Activated CD8-positive, alpha-beta memory T cell treated with anti-CD3 and anti-CD28 coated beads for 36 hours (primary cell): ENCODE results near the gene GNG3. TPM values are rescaled to one million over a fixed set of nuclear protein-coding genes. Genes with fewer than 3 reads are reported as not detected.
"Not testable (repeated sequence)": the region's sequence is repeated elsewhere in the genome, so short reads cannot be mapped to it uniquely, and the experiment has no call there.

ENCODE experiments used
- CTCF ChIA-PET: fragments of 350-600 bp; sonication (Branson Sonifier 250); formaldehyde crosslinking; loops from one replicate; lab custom pipeline; 2021; ENCODE audit warnings: antibody characterized with exemption; lab: Charles Lee
- POLR2A ChIA-PET: fragments of 350-600 bp; sonication (Branson Sonifier 250); formaldehyde crosslinking; loops from one replicate; lab custom pipeline; 2021; ENCODE audit warnings: antibody characterized with exemption; lab: Charles Lee
- total RNA-seq, 2 experiments: library from RNA; stranded (reverse); gene quantifications; one replicate each; pipeline ENCODE4 v1.2.3, GENCODE V29; 2021

Gene GNG3
- total RNA-seq, 2 experiments from 2014 or later, result not detected

DNA sequence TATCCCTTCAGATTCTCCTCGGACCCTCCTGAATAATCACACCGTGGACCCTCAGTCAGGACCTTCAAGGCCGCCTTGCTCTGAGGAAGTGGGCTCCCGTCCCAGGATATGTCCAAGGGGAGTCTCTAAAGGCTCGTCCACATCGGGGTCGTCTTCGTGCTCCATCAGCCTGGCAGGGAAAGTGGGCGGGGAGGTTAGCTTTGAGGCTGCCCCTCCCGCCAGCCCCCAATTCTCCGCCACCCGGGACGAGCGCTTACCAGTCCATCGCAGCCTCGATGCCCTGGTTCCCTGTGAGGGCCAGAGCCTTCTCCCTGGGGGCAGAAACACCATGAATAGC lies 29.1 kb upstream of the GNG3 start:
- POLR2A ChIA-PET, result interaction anchor here (1.8 kb wide), 1 partner anchor 14 kb away, joined by 5 read pairs; the partner anchor contains the start of genes C11orf98 and CSKMT
- CTCF ChIA-PET, result interaction anchor here (1.1 kb wide), 1 partner anchor 13 kb away, joined by 4 read pairs; the partner anchor contains the start of genes C11orf98 and CSKMT

DNA sequence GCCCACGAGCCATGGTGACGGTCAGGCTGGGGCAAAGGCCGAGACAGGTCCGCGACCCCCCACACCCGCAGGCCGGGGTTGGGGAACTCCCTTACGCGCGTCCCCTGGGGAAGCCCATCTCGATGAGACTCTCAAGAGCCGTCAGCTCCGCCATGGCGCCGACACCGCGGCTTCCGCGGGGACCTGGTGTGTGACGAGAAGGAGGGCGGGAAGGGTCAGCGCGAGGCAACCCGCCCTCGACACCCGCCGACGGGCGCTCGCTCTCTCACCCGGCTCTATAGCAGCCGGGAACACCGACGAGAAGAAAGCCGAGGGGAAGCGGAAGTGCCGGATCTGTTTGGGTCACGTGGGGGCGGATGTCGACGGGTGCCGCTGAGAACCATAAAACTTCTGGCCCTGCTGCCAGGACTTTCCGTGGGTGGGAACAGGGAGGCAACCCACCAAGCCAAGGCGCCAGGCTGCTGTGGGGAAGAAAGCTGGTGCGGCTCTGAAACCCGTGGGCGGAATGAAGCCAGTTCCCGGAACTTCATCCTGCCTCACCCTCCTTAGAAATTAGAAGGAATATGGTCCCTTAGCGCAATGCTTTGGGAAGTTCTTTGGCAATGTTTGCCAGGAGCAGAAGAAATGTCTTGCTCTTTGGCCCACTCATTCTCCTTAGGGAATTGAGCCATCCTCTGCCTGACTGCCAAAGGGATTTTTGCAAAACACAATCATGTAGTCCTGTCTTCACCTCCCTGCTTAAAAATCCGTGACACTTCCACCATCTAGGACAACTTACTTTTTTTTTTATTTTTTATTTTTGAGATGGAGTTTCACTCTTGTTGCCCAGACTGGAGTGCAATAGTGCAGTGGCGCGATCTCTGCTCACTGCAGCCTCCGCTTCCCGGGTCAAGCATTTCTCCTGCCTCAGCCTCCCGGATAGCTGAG lies 28.4 kb upstream of the GNG3 start, which contains the start of gene UBXN1:
UBXN1 (minus strand) TSS at position 304 of the 927 bp plus-strand sequence; CDS start at position 154, 150 bp downstream.
- POLR2A ChIA-PET, result interaction anchor here (1.1 to 3.0 kb wide), 3 partner anchors 8 to 57 kb away, joined by 5 to 15 read pairs (median 6); partner anchors contain the start of genes B3GAT3, C11orf98, CSKMT and LBHD1
- CTCF ChIA-PET, result interaction anchor here (0.6 to 1.2 kb wide), 4 partner anchors 13 to 121 kb away, joined by 4 to 6 read pairs (median 4); partner anchors contain the start of genes C11orf98 and CSKMT

DNA sequence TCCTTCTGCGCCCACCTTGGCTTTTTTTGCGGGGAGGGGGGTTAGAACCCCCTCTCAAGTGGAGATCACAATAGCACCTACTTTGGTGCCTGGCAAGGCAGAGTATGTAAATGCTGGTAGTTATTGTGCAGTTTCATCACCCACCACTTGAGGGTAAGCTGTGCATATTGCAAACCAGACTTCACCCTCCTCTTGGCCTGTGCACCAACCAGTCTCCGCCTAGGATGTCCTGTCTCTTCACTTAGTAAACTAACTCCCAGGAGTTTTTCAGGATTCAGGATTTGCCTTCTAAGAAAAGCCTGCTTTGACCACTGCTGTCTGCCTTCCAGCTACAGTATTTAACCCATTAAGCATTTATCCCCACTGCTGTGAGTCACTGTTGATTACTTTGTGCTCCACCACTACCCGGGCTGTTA lies 26.6 kb upstream of the GNG3 start:
- CTCF ChIA-PET, result interaction anchor here (0.6 to 2.0 kb wide), 12 partner anchors 9 to 256 kb away, joined by 3 to 8 read pairs (median 5); partner anchors contain the start of gene LBHD1

DNA sequence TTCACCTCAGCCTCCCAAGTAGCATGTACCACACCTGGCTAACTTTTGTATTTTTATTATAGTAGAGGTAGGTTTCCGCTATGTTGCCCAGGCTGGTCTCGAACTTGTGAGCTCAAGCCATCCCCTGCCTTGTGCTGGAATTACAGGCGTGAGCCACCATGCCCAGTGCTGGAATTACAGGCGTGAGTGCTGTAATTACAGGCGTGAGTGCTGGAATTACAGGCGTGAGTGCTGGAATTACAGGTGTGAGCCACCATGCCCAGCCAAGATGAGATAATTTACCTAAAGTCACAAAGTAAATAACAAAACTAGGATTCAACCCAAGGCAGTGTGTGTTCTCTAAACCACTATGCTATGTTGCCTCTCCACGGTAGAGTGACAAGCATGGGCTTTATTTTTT lies 25.0 kb upstream of the GNG3 start:
- CTCF ChIA-PET, result no interaction called here
- POLR2A ChIA-PET, result no interaction called here

More for the DNA sequence above, 26.6 kb upstream of the GNG3 start:
- POLR2A ChIA-PET, result interaction anchor here (0.5 to 3.0 kb wide), 5 partner anchors 9 to 114 kb away, joined by 3 to 15 read pairs (median 4); partner anchors contain the start of genes C11orf98, CSKMT, LBHD1 and UQCC3

DNA sequence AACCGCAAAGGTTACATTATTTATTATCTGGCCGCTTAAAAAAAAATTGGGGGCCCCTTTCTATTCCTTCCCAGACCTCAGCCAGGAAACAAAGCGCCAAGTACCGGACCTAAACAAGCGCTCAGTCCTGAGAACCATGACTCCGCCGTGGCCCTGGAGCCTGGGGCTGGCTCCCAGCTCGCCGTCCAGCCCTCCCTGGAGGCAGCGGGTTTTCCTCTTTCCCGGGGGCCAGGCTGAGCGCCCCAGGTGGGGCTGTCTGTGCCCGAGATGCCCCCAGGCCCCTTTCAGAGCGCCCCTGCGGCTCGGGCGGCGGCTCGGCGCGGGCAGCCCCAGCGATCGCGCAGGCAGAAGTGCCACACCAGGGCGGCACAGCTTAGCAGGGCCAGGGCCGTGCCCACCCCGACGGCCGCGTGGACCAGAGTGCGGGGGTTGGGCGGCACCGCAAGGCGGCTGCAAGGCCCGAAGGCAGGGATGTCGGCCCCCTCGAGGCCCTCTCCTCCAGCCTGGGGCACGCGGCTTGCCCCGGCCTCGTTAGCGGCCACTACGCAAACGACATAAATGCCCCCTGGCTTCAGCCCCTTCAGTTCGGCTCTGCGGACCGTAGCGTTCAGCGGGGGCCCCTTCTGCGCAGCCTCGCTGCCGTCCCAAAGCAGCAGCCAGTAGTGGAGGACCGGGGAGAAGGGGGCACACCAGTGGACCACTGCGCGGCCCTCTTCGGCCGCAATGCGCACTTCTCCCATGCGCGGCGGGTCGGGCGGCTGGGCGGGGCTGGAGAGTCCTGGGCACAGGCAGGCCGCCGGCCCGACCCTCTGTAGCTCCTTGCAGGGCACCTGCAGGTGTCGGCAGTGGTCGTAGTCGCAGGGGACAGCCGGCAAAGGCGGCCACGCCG lies 19.7 kb upstream of the GNG3 start:
- ChIA-PET POLR2A (interaction anchor here (0.6 kb wide), 2 partner anchors 81 to 96 kb away, joined by 3 read pairs; no protein-coding TSS in a partner anchor), CTCF (no interaction called here)

DNA sequence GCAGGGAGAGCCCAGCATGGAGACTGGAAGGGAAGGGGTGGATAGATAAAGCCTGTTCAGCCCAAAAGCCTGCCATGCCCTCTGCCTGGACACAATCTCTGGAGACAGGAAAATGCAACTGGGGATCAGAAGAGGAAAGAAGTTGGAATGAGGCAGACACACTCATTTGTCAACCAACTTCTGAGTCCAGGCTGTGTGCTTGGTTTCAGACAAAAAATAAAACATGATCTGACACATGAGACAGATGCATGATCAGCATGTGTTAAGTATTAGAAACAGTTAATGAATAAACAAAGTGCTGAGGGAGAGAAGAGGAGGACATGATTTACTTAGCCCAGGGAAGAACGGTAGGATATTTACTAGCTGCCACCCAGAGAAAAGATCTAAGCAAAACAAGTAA lies 19.0 kb upstream of the GNG3 start:
- POLR2A ChIA-PET, result no interaction called here
- CTCF ChIA-PET, result no interaction called here

DNA sequence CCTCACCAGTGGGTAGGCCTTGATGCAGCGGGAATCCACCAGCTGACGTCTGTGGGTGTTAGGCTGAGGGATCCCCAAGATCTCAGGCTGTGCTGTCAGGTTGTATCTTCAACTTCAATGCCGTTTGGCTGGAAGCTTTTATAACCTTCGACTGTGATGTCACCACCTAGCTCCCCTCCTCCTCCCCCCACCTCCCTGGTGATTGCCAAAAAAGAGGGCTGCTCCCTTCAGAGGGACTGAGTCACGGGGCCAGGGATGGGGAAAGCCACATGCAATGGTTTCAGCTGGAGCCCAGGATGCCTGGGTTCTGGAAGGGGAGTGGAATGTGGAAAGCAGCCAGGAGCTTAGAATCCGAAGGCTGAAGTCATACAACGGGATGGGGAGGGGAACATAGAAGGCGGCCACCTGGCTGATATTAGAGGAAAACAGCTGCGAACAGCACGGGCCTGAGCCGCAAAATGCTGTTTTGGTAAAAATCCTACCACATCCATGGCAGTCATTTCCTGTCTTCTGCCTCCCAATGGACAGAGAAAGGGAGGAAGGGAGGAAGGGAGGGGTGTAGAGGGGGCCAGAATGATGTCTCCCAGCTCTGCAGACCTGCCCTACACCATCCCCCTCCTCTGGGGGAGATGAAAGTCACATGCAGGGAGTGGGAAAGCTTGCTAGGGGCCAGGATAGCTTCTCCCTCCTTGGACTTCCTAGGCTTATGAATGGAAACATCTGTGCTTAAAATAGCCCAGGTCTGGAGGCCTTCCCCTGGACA lies 17.9 kb upstream of the GNG3 start, which contains the start of gene LRRN4CL:
LRRN4CL (minus strand) TSS at position 110 of the 763 bp plus-strand sequence. CDS start 1,022 bp downstream, outside the sequence.
- POLR2A ChIA-PET, result interaction anchor here (1.2 kb wide), 1 partner anchor 25 kb away, joined by 4 read pairs; the partner anchor contains the start of genes C11orf98 and CSKMT
- CTCF ChIA-PET, result interaction anchor here (1.5 kb wide), 1 partner anchor 265 kb away, joined by 4 read pairs; no protein-coding TSS in a partner anchor

DNA sequence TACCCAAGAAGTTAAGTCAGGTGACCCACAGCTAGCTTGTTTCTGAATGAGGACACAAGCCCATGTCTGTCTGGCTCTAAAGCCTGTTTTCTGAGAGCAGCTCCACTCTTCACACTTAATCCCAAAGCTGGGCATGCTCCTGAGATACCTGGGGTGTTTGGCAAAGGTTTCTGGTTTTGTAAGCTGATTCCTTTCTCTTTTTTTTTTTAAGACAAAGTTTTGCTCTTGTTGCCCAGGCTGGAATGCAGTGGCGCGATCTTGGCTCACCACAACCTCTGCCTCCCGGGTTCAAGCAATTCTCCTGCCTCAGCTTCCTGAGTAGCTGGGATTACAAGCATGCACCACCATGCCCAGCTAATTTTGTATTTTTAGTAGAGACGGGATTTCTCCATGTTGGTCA lies 13.9 kb upstream of the GNG3 start:
- CTCF ChIA-PET, result interaction anchor here (0.6 to 2.6 kb wide), 8 partner anchors 8 to 133 kb away, joined by 3 to 20 read pairs (median 4); partner anchors contain the start of genes B3GAT3, BSCL2, GNG3 and UQCC3
- POLR2A ChIA-PET, result not testable (repeated sequence)

DNA sequence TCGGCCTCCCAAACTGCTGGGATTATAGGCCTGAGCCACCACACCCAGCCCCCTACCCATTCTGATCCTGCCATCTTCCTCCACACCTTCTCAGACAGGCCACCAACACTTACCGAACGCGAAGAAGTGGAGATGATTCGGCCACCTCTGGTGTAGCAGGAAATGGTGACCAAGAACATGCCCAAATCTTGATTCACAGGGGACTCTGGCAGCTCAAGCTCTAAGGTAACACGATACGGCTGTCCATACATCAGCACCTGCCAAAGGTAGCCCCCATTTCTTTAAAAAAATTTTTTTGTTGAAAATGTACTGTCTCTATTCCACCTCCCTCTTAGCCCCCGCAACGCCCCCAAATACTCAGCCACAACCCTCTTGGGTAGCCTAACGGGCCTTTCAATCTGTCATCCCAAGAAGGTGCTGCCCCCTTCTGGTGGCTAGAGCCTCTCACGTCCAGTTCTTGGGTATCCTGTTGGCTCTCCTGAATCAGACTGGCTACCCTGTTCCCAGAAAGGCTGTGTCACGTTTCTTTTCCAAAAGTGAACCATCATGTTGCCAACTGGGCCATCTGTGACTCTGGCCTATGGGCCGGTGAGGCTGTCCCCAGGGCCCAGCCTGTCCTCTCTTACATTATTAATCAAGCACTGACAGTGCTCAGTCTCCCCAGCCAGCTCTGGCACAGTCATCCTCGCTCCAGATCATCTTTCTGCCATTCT lies 12.9 kb upstream of the GNG3 start:
- POLR2A ChIA-PET, result interaction anchor here (0.7 kb wide), 1 partner anchor 103 kb away, joined by 3 read pairs; no protein-coding TSS in a partner anchor
- CTCF ChIA-PET, result interaction anchor here (0.5 to 2.6 kb wide), 18 partner anchors 9 to 302 kb away, joined by 3 to 20 read pairs (median 4); partner anchors contain the start of genes B3GAT3, BSCL2, EEF1G and GNG3

DNA sequence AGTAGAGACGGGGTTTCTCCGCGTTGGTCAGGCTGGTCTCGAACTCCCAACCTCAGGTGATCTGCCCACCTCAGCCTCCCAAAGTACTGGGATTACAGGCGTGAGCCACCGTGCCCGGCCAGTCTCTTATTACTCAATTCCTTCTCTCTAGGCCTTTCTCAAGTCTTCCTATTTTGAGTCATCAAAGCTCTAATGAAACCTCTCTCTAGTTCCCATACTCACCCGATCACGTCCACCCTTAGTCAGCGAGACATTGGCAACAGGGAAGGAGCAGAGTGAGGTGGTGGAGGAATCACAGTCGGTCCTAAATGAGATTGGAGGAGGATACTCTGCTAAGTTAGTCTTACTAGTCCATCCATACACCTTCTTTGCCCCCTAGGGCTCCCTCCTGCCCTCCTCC lies 5.2 kb upstream of the GNG3 start:
- ChIA-PET CTCF (interaction anchor here (0.6 to 1.0 kb wide), 2 partner anchors 30 to 109 kb away, joined by 3 read pairs; partner anchors contain the start of genes LBHD1 and UQCC3), POLR2A (interaction anchor here (0.7 kb wide), 1 partner anchor 53 kb away, joined by 3 read pairs; no protein-coding TSS in a partner anchor)

DNA sequence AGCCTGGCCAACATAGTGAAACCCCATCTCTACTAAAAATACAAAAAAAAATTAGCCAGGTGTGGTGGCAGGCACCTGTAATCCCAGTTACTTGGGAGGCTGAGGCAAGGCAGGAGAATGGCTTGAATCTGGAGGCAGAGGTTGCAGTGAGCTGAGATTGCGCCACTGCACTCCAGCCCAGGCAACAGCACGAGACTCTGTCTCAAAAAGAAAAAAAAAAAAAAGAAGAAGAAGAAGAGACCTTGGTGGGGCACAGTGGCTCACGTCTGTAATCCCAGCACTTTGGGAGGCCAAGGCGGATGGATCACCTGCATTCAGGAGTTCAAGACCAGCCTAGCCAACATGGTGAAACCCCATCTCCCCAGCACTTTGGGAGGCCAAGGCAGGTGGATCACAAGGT lies 3.6 kb upstream of the GNG3 start:
- POLR2A ChIA-PET, result interaction anchor here (0.6 to 1.1 kb wide), 2 partner anchors 34 to 177 kb away, joined by 3 to 5 read pairs; partner anchors contain the start of gene SLC3A2
- CTCF ChIA-PET, result interaction anchor here (0.6 to 1.8 kb wide), 3 partner anchors 14 to 64 kb away, joined by 3 to 7 read pairs (median 3); no protein-coding TSS in a partner anchor

DNA sequence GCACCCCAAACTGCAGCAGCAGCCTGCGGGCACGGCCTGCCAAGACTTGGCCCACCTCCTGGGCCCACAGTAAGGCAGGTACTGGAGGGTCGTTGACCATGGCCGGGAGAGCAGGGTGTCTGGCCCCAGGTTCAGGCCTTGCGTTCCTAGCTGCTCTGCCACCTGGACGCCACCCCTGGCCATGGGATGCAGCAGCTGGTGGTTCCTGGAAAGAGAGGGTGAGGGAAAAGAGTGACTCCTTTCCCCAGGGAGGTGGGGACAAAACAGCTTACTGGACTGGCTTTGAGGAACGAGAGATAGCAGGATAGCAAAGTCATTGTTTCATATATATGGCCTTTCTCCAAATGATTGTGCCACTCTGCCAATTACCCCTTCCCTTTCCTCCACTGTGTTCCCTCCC lies 2.1 kb upstream of the GNG3 start:
- ChIA-PET CTCF (interaction anchor here (0.9 to 3.4 kb wide), 3 partner anchors 11 to 81 kb away, joined by 4 to 20 read pairs (median 7); no protein-coding TSS in a partner anchor), POLR2A (interaction anchor here (0.6 to 1.7 kb wide), 4 partner anchors 22 to 48 kb away, joined by 3 to 7 read pairs (median 4); partner anchors contain the start of genes C11orf98, CSKMT and HNRNPUL2)

DNA sequence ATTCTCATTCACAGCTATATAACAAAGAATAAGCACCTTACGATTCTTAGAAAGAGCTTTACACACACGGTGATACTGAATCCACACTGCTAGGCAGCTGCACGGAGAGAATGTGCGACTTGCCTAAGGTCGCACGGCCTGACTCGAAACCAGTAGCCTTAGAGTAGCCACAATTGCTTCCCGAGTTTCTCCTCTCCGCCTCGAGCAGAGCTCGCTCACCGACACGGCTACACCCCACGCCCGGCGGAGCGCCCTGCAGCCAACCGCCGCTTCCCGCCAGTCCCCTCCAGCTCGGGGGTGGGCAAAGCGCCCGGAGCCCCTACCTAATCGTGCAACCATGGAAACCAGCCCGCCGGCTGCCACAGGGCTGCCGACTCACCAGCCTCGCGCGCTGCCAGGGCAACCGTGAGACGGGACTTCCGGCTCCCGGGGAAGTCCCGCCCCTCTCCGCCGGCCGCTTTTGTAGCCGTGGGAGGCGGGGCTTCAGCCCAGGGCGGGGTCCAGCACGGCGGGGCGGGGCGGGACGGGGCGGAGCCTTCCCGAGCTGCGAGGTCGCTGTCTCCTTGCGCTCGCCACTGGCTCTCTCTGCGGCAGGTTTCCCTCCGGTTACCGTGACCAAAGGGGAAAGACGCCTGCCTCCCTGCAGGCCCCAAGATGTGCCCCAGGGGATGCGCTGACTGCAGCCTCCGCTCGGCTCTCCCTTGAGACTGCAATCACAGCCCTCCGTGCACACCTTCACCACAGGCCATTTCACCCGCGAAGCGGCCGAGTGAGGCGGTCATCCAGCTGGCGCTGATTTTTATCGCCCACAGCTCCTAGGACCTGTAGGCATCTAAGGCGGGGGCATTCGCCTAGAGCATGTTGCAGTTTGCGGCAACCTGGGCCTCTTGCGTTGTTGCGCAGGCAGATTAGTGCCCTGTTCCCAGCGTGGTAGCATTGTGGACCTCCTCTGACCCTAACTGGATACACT lies 1.3 kb upstream of the GNG3 start:
- CTCF ChIA-PET, result interaction anchor here (0.6 to 3.4 kb wide), 5 partner anchors 12 to 315 kb away, joined by 3 to 20 read pairs (median 4); no protein-coding TSS in a partner anchor
- POLR2A ChIA-PET, result interaction anchor here (0.5 to 1.7 kb wide), 8 partner anchors 21 to 115 kb away, joined by 3 to 7 read pairs (median 4); partner anchors contain the start of genes C11orf98, CSKMT, HNRNPUL2 and TUT1

DNA sequence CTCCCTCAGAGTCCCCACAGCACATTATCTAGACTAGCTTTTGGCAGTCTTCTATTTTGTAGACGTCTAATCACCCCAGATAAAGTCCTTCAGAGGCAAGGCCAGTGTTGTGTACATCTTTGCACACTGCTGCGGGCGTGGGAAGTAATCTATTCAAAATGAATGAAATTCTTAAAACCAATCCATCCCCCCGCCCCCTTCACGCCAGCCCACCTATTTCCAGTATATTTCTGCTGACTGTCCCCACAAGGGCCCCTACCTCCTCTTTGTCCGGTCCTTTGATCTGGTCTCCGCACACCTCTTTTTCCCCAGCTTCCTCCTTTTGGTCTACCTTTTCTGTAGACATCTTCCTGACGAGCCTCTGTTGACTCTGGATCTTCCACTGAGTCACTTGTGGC lies 627 bp upstream of the GNG3 start:
- POLR2A ChIA-PET, result interaction anchor here (0.7 to 1.7 kb wide), 3 partner anchors 42 to 116 kb away, joined by 3 to 7 read pairs (median 4); partner anchors contain the start of genes C11orf98, CSKMT and TUT1
- CTCF ChIA-PET, result interaction anchor here (1.0 to 3.4 kb wide), 3 partner anchors 12 to 316 kb away, joined by 3 to 20 read pairs (median 3); no protein-coding TSS in a partner anchor
